ACC112 (cell line): Measurements from ENCODE around the gene CCND3.

Experiments used
- H2AFZ ChIP-seq: fragments of 200-600 bp; sonication (generic); one replicate; pipeline ENCODE4 v1.6.0; 2017; ENCODE audit warnings: antibody characterized with exemption, low read length; ENCODE audit not compliant: unreplicated experiment
- H3K27ac ChIP-seq: fragments of 200-600 bp; sonication (generic); 2 replicates; pipeline ENCODE4 v1.5.1; 2014; ENCODE audit warnings: low read depth, mild to moderate bottlenecking, antibody characterized with exemption, low read length, moderate library complexity
- H3K27me3 ChIP-seq: fragments of 200-600 bp; sonication (generic); 2 replicates; pipeline ENCODE4 v1.6.1; 2014; ENCODE audit warnings: mild to moderate bottlenecking, antibody characterized with exemption, low read length, moderate library complexity, mixed read lengths; ENCODE audit not compliant: insufficient read depth
- H3K36me3 ChIP-seq: fragments of 200-600 bp; sonication (generic); 2 replicates; pipeline ENCODE4 v1.6.1; 2016; ENCODE audit warnings: mild to moderate bottlenecking, antibody characterized with exemption, low read length, moderate library complexity, mixed read lengths; ENCODE audit not compliant: insufficient read depth
- H3K4me1 ChIP-seq: fragments of 200-600 bp; sonication (generic); one replicate; pipeline ENCODE4 v1.6.1; 2016; ENCODE audit warnings: low read length, mixed read lengths; ENCODE audit not compliant: insufficient read depth, unreplicated experiment, control insufficient read depth
- H3K4me3 ChIP-seq: fragments of 200-600 bp; sonication (generic); 2 replicates; pipeline ENCODE4 v1.5.1; 2014; ENCODE audit warnings: mild to moderate bottlenecking, low read depth, low read length
- H3K79me2 ChIP-seq: fragments of 200-600 bp; sonication (generic); one replicate; pipeline ENCODE4 v1.6.0; 2016; ENCODE audit warnings: low read length; ENCODE audit not compliant: control insufficient read depth, unreplicated experiment, insufficient read depth

The CCND3 gene

DNA sequence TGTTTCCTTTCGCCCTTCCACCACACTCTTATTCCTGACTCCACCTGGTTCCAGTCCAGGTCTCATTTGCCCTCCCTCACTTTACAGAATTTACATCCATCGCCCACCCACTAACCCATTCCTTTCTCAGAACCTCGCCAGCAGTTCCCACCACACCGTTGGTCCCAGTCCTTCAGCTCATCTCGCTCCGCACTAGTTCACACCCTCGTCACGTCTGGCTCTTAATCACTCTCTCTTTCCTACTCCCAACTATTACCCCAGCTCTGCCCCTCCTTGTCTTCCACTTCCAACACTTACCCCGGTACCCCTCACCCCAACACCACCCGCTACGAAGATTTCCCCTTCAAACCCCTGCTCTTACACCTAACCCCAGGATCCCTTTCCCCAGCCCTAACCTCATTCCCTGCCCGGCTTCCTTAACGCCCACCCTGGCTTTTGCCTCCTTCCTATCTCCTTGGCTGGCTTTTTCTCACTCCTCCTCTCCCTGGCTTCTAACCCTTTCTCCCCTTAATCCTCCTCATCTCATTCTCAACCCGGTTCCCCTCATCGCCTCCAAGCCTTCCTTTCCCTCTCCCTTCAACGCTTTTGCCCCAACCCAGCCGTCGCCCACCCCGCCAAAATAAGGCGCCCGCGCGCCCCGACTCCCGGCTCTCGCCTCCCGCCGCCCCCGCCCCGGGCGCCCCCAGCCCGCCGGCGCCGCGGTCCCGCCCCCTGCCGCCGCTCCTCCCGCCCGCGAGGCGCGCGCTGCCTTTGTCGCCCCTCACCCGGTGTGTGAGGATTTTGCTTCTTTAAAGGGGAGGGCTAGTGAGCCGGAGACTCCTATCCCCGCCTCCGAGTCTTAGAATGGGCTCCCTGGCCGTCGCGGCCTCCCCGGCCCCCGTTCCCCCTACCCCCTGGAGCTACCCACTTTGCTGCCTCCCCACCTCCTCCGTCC, 47.0 kb downstream of the CCND3 start:
- Histone ChIP-seq H3K4me1 (peaks cover 13% of the 10 kb centered on the region), H3K27ac (no peak overlapping the region), H2AFZ (peak overlapping the region; percentile 57), H3K36me3 (no peaks in the 10 kb centered on the region), H3K27me3 (no peaks in the 10 kb centered on the region), H3K79me2 (no peaks in the 10 kb centered on the region), H3K4me3 (peak overlapping the region; percentile 86)

GRCh38 chr6:41892921-41893564, 48.6 kb downstream of the CCND3 start:
- Histone ChIP-seq H3K4me1 (peaks cover 13% of the 10 kb centered on the region), H2AFZ (no peak overlapping the region), H3K4me3 (no peak overlapping the region), H3K27me3 (no peaks in the 10 kb centered on the region), H3K27ac (no peak overlapping the region), H3K79me2 (no peaks in the 10 kb centered on the region), H3K36me3 (no peaks in the 10 kb centered on the region)

DNA sequence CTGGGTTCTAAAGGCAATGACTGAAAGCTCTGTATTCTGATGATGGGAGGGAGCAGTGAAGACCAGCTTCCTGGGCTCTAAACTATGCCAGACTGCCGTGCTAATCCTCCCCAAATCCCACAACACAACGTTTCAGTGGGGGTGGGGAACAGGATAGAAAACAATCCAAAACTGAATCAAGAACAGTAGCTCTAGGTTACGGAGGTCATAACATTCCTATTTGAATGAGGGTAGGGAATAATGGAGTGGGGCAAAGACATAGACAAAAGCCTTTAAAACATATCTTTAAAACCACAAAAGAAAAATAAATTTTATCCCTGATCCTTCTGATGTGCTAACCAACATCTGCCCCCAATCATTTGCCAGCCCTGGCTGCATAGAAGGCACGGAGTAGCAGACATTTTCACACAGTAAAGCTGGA, 54.3 kb downstream of the CCND3 start:
- H3K4me3 ChIP-seq: no peak overlapping the region
- H3K36me3 ChIP-seq: no peaks in the 10 kb centered on the region
- H3K4me1 ChIP-seq: no peaks in the 10 kb centered on the region
- no peaks in the 10 kb centered on the region for H3K79me2 ChIP-seq
- no peak overlapping the region for H2AFZ ChIP-seq
- no peak overlapping the region for H3K27ac ChIP-seq
- no peaks in the 10 kb centered on the region for H3K27me3 ChIP-seq

DNA sequence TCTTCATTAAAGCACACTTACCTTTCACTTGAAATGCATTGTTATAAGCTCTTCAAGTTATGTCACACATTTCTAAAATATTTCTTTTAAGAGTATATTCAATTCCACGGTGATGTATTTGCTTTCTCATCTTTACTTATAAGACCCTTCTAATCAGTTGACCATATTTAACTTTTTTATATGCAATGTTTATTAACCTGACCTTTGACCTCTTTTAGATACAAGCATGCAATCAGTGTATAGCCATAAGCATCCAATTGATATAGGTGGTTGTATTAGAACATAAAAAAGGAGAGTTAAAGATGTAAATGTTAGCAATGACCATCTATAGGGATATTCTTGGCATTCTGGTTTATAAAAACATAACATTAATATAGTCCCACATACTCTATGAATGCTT, 55.7 kb downstream of the CCND3 start:
- Histone ChIP-seq H3K79me2 (no peaks in the 10 kb centered on the region), H2AFZ (no peak overlapping the region), H3K4me1 (peaks cover 5% of the 10 kb centered on the region), H3K27ac (no peak overlapping the region), H3K36me3 (no peaks in the 10 kb centered on the region), H3K4me3 (no peak overlapping the region), H3K27me3 (no peaks in the 10 kb centered on the region)

GRCh38 chr6:41884957-41885356, 56.7 kb downstream of the CCND3 start:
- Histone ChIP-seq H3K36me3 (no peaks in the 10 kb centered on the region), H3K4me1 (peaks cover 5% of the 10 kb centered on the region), H3K27me3 (no peaks in the 10 kb centered on the region), H3K79me2 (no peaks in the 10 kb centered on the region), H3K27ac (no peak overlapping the region), H2AFZ (no peak overlapping the region), H3K4me3 (no peak overlapping the region)
